PFSK-1 (cell line): ENCODE results near the gene ENTPD1.

Experiments used
- POLR2AphosphoS5 ChIP-seq: IDR thresholded peaks from 2 replicates; pipeline ENCODE4 v1.6.1; 2012; ENCODE audit warnings: low read depth, mild to moderate bottlenecking, control low read depth, low read length, moderate library complexity
- REST ChIP-seq, 2 experiments: IDR thresholded peaks; 2 replicates each; pipeline versions ENCODE4 v1.6.1 to v1.8.0; 2011 to 2012; ENCODE audit warnings: low read depth in 2 of 2, low read length in 2 of 2, control low read depth in 1 of 2, inconsistent platforms in 1 of 2, mild to moderate bottlenecking in 1 of 2, moderate library complexity in 1 of 2; ENCODE audit not compliant: insufficient read depth in 1 of 2

GRCh38 chr10:95896071-95896850 lies 140.3 kb downstream of the ENTPD1 start:
- TF ChIP-seq POLR2AphosphoS5 (no peak), REST (IDR thresholded peaks at IDR 0.05; ENCODE audit: insufficient read depth in 1 of 2, low read depth in 2 of 2, low read length in 2 of 2) (no peak)
